Measurements from ENCODE around the gene KIF16B. TPM values are rescaled to one million over a fixed set of nuclear protein-coding genes. Genes with fewer than 3 reads are reported as not detected.

The KIF16B gene
- total RNA-seq, 1 experiment from 2014 or later = 7.0 TPM

- CTCF ChIA-PET = no interaction called here
Measured at GRCh38 chr20:16423311-16424212, 149.7 kb downstream of the KIF16B start.

More at GRCh38 chr20:16423311-16424212, 149.7 kb downstream of the KIF16B start:
- H2AFZ ChIP-seq (ENCODE audit: low read depth, low read length, poor library complexity, severe bottlenecking) = no peak overlapping the region
- TF ChIP-seq SRF (IDR thresholded peaks at IDR 0.05; ENCODE audit: low read depth) = no peak
- TF ChIP-seq RAD21 (IDR thresholded peaks at IDR 0.05; ENCODE audit: low read depth) = no peak
- TF ChIP-seq CTCF (IDR thresholded peaks at IDR 0.05 in 2 of 3, conservative IDR thresholded peaks at IDR 0.05 in 1 of 3; ENCODE audit: borderline replicate concordance in 1 of 3, insufficient read depth in 1 of 3, low read depth in 2 of 3, low read length in 2 of 3) = no peak
- no peak for TF ChIP-seq JUND (IDR thresholded peaks at IDR 0.05)
- no peak for TF ChIP-seq EZH2 (IDR thresholded peaks at IDR 0.05)
- no peak for TF ChIP-seq EGR1 (IDR thresholded peaks at IDR 0.05; ENCODE audit: low read depth)
- no peak for TF ChIP-seq CEBPB (IDR thresholded peaks at IDR 0.05; ENCODE audit: low read depth)
- TF ChIP-seq SIN3A (IDR thresholded peaks at IDR 0.05; ENCODE audit: low read depth) = no peak
- H3K4me3 ChIP-seq (replicated peaks in 1 of 2; ENCODE audit: low read depth in 1 of 2, low read length in 2 of 2) = no peak overlapping the region
- intact Hi-C loops (cut with micrococcal nuclease) = loop anchor here (10.0 kb wide), 1 partner anchor 159 kb away; no protein-coding TSS in a partner anchor
- no peaks in the 10 kb centered on the region for H3K36me3 ChIP-seq (ENCODE audit: control insufficient read depth in 1 of 2, insufficient read depth in 2 of 2, low read length in 2 of 2)
- no peaks in the 10 kb centered on the region for H3K79me2 ChIP-seq (ENCODE audit: insufficient read depth, low read length)
- no peaks in the 10 kb centered on the region for H3K9me2 ChIP-seq (ENCODE audit: insufficient read depth)
- ChIA-PET RAD21 (ENCODE audit: low non-redundant PET in 1 of 2, low total read pairs in 2 of 2, uncharacterized antibody in 2 of 2, unreplicated experiment in 2 of 2) (no interaction called here), POLR2A (no interaction called here)
- no peaks in the 10 kb centered on the region for H3K9me3 ChIP-seq (ENCODE audit: control insufficient read depth in 1 of 2, insufficient read depth in 1 of 2, low read depth in 1 of 2, low read length in 2 of 2)
- ATAC-seq (no peak), DNase-seq (ENCODE audit: low read depth, low spot score) (no peak)
- H3K27ac ChIP-seq (ENCODE audit: low read depth, low read length) = no peak overlapping the region
- no peak overlapping the region for H3K9ac ChIP-seq (ENCODE audit: low read length)
- H3K4me2 ChIP-seq (ENCODE audit: low read length) = no peak overlapping the region
- H3K27me3 ChIP-seq (ENCODE audit: insufficient read depth, low read length) = no peaks in the 10 kb centered on the region
- H4K20me1 ChIP-seq (ENCODE audit: insufficient read depth) = no peaks in the 10 kb centered on the region
- no peaks in the 10 kb centered on the region for H3K4me1 ChIP-seq (ENCODE audit: control insufficient read depth in 1 of 2, insufficient read depth in 2 of 2, low read length in 2 of 2)
- no TSS peak for BruUV-seq (replicated peaks)
